ENCODE results near the gene PPEF1.

GRCh38 chrX:18692541-18692940, 14.9 kb upstream of the PPEF1 start:
- TF ChIP-seq CTCF (IDR thresholded peaks at IDR 0.05) = no peak
- no peak for TF ChIP-seq POLR2A (IDR thresholded peaks at IDR 0.05; ENCODE audit: low read length)
- TF ChIP-seq MAX (IDR thresholded peaks at IDR 0.05) = no peak
- no peak for TF ChIP-seq E2F6 (IDR thresholded peaks at IDR 0.05; ENCODE audit: borderline replicate concordance, low read depth)
- TF ChIP-seq HES2 (IDR thresholded peaks at IDR 0.05) = no peak
- no peak for TF ChIP-seq EP300 (IDR thresholded peaks at IDR 0.05)
- TF ChIP-seq CHD4 (IDR thresholded peaks at IDR 0.05; ENCODE audit: borderline replicate concordance) = no peak
- TF ChIP-seq RAD21 (conservative IDR thresholded peaks at IDR 0.05 in 1 of 2, IDR thresholded peaks at IDR 0.05 in 1 of 2) = no peak
- TF ChIP-seq RFX5 (IDR thresholded peaks at IDR 0.05) = no peak
- TF ChIP-seq PBX3 (IDR thresholded peaks at IDR 0.05) = no peak
- no peak for TF ChIP-seq JUN (IDR thresholded peaks at IDR 0.05)
